A673 (cell line): Measurements from ENCODE around the gene DNAH9. TPM values are rescaled to one million over a fixed set of nuclear protein-coding genes. Genes with fewer than 3 reads are reported as not detected.

Experiments used
- BruUV-seq: library from RNA; stranded (reverse); fragments of 400-500 nt; replicated peaks from 2 replicates; lab custom pipeline; 2021; lab: Mats Ljungman, UMichigan
- CTCF ChIA-PET: fragments of 300-600 bp; sonication (Branson Sonifier 250); formaldehyde crosslinking; loops from one replicate; lab custom pipeline; 2022; ENCODE audit warnings: antibody characterized with exemption; lab: Charles Lee
- POLR2A ChIA-PET: fragments of 300-600 bp; sonication (Branson Sonifier 250); formaldehyde crosslinking; loops from one replicate; lab custom pipeline; 2022; ENCODE audit warnings: antibody characterized with exemption; ENCODE audit not compliant: low non-redundant PET; lab: Charles Lee
- DNase-seq: peaks from one replicate; pipeline ENCODE4 v3.0.0-alpha.2; 2015; ENCODE audit warnings: low spot score
- H3K27ac ChIP-seq: fragments of 200-600 bp; sonication (generic); 2 replicates; pipeline ENCODE4 v1.5.1; 2016; ENCODE audit warnings: mixed run types, low read depth, mild to moderate bottlenecking, mixed read lengths, antibody characterized with exemption, low read length; ENCODE audit not compliant: poor library complexity, severe bottlenecking
- H3K27me3 ChIP-seq: fragments of 200-600 bp; sonication (generic); replicated peaks from 2 replicates; pipeline ENCODE4 v1.6.1; 2017; ENCODE audit warnings: mixed run types, low read depth, mild to moderate bottlenecking, mixed read lengths, antibody characterized with exemption, low read length; ENCODE audit not compliant: insufficient read depth, poor library complexity
- H3K36me3 ChIP-seq: fragments of 200-600 bp; sonication (generic); 2 replicates; pipeline ENCODE4 v1.6.1; 2016; ENCODE audit warnings: mixed run types, mild to moderate bottlenecking, mixed read lengths, antibody characterized with exemption, low read length; ENCODE audit not compliant: insufficient read depth, poor library complexity, severe bottlenecking
- H3K4me1 ChIP-seq: fragments of 200-600 bp; sonication (generic); 2 replicates; pipeline ENCODE4 v1.6.1; 2017; ENCODE audit warnings: mixed run types, mild to moderate bottlenecking, mixed read lengths, antibody characterized with exemption, low read length; ENCODE audit not compliant: insufficient read depth, poor library complexity, severe bottlenecking
- H3K4me3 ChIP-seq: fragments of 200-600 bp; sonication (generic); 2 replicates; pipeline ENCODE4 v1.5.1; 2016; ENCODE audit warnings: low read depth, mixed run types, mild to moderate bottlenecking, mixed read lengths, low read length; ENCODE audit not compliant: poor library complexity, severe bottlenecking
- H3K9me3 ChIP-seq: fragments of 200-600 bp; sonication (generic); 2 replicates; pipeline ENCODE4 v1.6.1; 2016; ENCODE audit warnings: mixed run types, low read depth, mild to moderate bottlenecking, mixed read lengths, antibody characterized with exemption, low read length; ENCODE audit not compliant: poor library complexity, severe bottlenecking
- EZH2 ChIP-seq: fragments of 200-600 bp; sonication (generic); IDR thresholded peaks from 2 replicates; pipeline ENCODE4 v1.6.1; 2017; ENCODE audit warnings: borderline replicate concordance, low read depth, mild to moderate bottlenecking, mixed read lengths, antibody characterized with exemption, low read length; ENCODE audit not compliant: poor library complexity, severe bottlenecking
- intact Hi-C: fragments of 100-400 bp; cut with micrococcal nuclease; formaldehyde crosslinking; loops from one replicate; pipeline ENCODE4 v1.10.0; 2022; ENCODE audit not compliant: unreplicated experiment
- total RNA-seq: library from RNA; stranded (reverse); gene quantifications from 2 replicates; pipeline ENCODE4 v1.2.3, GENCODE V29; 2021
- TF ChIP-seq, protein P1 (sequence below): fragments of 300-800, 200-600 bp; sonication (generic); conservative IDR thresholded peaks from 2 replicates; pipeline ENCODE4 v1.5.1; 2017; ENCODE audit warnings: low read depth, mild to moderate bottlenecking, antibody characterized with exemption, low read length, moderate library complexity, mixed read lengths

DNAH9 gene
- total RNA-seq, 1 experiment from 2014 or later = 6.6 TPM

DNA sequence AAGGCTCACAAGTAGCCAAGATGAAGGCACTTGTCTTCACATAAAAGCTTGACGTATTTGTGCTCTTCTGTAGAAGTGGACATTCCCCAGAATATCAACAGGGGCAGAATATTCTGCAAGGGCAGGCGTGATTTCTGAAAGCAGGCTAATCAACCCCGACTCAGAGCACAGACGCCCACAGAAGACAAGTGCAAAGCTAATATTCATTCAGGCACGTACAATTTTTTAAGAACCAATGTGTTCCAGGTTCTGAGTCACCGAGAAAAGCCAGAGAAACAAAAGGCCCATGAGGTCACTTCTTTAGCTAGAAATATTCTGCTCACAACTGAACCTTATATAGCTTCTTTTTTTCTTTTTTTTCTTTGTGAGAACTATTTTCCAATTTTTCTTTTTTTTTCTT is 121.6 kb downstream of the DNAH9 start:
- intact Hi-C loops = no loop called here
- no peaks in the 10 kb centered on the region for H3K36me3 ChIP-seq
- no peak overlapping the region for H3K27ac ChIP-seq
- H3K4me3 ChIP-seq = no peak overlapping the region
- ChIA-PET POLR2A (interaction anchor here (0.6 kb wide), 1 partner anchor 15 kb away, joined by 3 read pairs; no protein-coding TSS in a partner anchor), CTCF (no interaction called here)
- peak; percentile 31 for DNase-seq
- no peaks in the 10 kb centered on the region for H3K9me3 ChIP-seq
- H3K27me3 ChIP-seq = no peaks in the 10 kb centered on the region
- TF ChIP-seq, protein P1, sequence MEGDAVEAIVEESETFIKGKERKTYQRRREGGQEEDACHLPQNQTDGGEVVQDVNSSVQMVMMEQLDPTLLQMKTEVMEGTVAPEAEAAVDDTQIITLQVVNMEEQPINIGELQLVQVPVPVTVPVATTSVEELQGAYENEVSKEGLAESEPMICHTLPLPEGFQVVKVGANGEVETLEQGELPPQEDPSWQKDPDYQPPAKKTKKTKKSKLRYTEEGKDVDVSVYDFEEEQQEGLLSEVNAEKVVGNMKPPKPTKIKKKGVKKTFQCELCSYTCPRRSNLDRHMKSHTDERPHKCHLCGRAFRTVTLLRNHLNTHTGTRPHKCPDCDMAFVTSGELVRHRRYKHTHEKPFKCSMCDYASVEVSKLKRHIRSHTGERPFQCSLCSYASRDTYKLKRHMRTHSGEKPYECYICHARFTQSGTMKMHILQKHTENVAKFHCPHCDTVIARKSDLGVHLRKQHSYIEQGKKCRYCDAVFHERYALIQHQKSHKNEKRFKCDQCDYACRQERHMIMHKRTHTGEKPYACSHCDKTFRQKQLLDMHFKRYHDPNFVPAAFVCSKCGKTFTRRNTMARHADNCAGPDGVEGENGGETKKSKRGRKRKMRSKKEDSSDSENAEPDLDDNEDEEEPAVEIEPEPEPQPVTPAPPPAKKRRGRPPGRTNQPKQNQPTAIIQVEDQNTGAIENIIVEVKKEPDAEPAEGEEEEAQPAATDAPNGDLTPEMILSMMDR = no peak
- TF ChIP-seq EZH2 = no peak
- no peaks in the 10 kb centered on the region for H3K4me1 ChIP-seq
- BruUV-seq = no TSS peak

DNA sequence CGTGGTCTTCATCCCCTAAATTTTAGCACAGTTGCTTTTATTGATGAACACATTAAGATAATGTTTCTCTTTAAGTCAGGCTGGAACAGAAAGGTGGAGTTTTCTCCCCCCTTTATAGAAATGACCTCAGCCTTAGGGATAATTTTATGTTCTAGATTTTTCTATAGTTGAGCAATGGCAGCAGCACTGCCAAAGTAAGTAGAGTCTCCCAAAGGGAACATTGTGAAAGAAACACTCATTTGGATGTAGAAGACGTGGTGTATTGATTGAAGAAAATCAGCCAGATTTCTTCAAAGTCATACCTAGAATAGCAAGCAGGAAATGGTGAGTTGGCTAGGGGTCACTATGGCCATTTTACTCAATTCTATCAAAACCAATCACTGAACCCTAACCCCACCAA is 122.5 kb downstream of the DNAH9 start:
- no peaks in the 10 kb centered on the region for H3K36me3 ChIP-seq
- H3K27ac ChIP-seq = no peak overlapping the region
- H3K4me3 ChIP-seq = no peak overlapping the region
- no peaks in the 10 kb centered on the region for H3K9me3 ChIP-seq
- no peak for DNase-seq
- ChIA-PET CTCF (no interaction called here), POLR2A (no interaction called here)
- intact Hi-C loops = no loop called here
- TF ChIP-seq EZH2 = no peak
- TF ChIP-seq, protein P1 = no peak
- no peaks in the 10 kb centered on the region for H3K4me1 ChIP-seq
- no peaks in the 10 kb centered on the region for H3K27me3 ChIP-seq
- BruUV-seq = no TSS peak

DNA sequence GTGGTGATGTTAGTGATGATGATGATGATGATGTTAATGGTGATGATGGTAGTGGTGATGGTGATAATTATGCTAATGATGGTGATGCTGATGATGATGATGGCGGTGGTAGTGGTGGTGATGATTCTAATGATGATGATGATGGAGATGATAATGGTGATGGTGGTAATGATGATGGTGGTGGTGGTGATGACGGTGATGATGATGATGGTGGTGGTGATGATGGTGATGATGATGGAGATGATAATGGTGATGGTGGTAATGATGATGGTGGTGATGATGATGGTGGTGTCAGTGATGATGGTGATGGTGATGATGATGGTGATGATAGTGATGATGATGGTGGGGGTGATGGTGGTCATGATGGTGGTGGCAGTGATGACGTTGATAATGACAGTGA is 132.5 kb downstream of the DNAH9 start:
- POLR2A ChIA-PET = no interaction called here
- CTCF ChIA-PET = no interaction called here
- no peaks in the 10 kb centered on the region for H3K4me1 ChIP-seq
- H3K27ac ChIP-seq = no peak overlapping the region
- DNase-seq = no peak
- intact Hi-C loops = no loop called here
- TF ChIP-seq EZH2 = no peak
- TF ChIP-seq, protein P1 = no peak
- BruUV-seq = no TSS peak
- H3K9me3 ChIP-seq = no peaks in the 10 kb centered on the region
- H3K4me3 ChIP-seq = no peak overlapping the region
- H3K27me3 ChIP-seq = no peaks in the 10 kb centered on the region
- no peaks in the 10 kb centered on the region for H3K36me3 ChIP-seq
